ENCODE measurements around the gene C17orf107. TPM values are rescaled to one million over a fixed set of nuclear protein-coding genes. Genes with fewer than 3 reads are reported as not detected.

Gene C17orf107
- total RNA-seq, 1 experiment from 2014 or later = 2.4 TPM

DNA sequence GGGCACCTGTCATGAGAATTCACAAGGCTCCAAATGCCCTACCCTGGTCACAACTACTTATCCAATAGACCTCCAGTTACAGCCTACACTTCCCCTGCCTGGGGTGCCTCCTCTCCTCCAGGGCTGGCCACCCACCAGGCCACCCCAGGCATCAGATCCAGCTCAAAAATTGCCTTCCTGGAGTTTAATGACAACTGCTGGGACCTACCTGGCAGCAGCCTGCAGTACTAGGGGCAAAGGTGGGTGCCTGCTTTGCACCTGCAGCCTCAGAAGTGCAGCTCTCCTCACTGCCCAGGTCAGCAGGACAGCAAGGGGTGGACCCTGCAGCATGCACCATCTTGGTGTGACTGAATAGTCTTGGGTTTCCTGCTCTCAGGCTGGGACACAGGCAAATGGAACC lies 36.3 kb downstream of the C17orf107 start:
- intact Hi-C loops (cut with micrococcal nuclease; ENCODE audit: unreplicated experiment) (no loop called here), in situ Hi-C loops (cut with HindIII; ENCODE audit: low pct_unique_long_range_greater_than_20kb, low sequenced_read_pairs) (no loop called here)
- Histone ChIP-seq H3K27me3 (ENCODE audit: control insufficient read depth, insufficient read depth, low read length) (no peaks in the 10 kb centered on the region), H3K36me3 (ENCODE audit: control insufficient read depth, insufficient read depth, low read length) (peaks cover 5% of the 10 kb centered on the region; the same call in 1 of the 2 replicates), H3K4me1 (ENCODE audit: control insufficient read depth, insufficient read depth, low read length) (peaks cover 8% of the 10 kb centered on the region), H3K27ac (ENCODE audit: low read length) (no peak overlapping the region), H3K9me3 (ENCODE audit: control insufficient read depth, insufficient read depth, low read depth, low read length) (no peaks in the 10 kb centered on the region), H3K4me3 (ENCODE audit: low read depth in 2 of 2, low read length in 2 of 2) (no peak overlapping the region)
- no TSS peak for BruUV-seq (replicated peaks)
- TF ChIP-seq TCF7L2 (IDR thresholded peaks at IDR 0.05; ENCODE audit: low read depth, low read length) (no peak), SIN3A (IDR thresholded peaks at IDR 0.05; ENCODE audit: borderline replicate concordance, insufficient read depth, low read depth, low read length) (no peak)
- no peak for ATAC-seq
- DNase-seq (ENCODE audit: low read depth, low spot score) = no peak
- ChIA-PET CTCF (interaction anchor here (0.6 kb wide), 1 partner anchor 27 kb away, joined by 3 read pairs; no protein-coding TSS in a partner anchor), POLR2A (interaction anchor here (0.8 kb wide), 1 partner anchor 41 kb away, joined by 3 read pairs; no protein-coding TSS in a partner anchor)

DNA sequence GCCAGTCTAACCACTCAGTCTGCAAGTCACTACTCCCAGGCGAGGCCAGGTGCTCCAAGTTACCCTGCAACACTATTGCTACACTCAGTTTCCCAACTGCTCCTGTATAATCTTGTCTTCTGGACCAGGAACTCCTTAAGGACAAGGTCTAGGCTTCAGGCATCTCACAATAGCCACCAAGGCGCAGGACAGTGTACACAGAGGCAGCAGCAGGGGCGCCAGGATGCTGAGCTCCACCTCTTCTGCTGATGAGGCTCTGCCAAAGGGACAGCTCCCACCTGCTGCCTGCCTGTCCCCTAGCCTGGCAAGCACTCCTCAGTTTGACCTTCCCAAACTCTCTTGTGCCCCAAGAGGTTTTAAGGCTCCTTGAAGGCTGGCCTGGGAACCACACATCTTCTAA lies 37.1 kb downstream of the C17orf107 start:
- no peak for DNase-seq (ENCODE audit: low read depth, low spot score)
- Histone ChIP-seq H3K36me3 (ENCODE audit: control insufficient read depth, insufficient read depth, low read length) (peaks cover 11% of the 10 kb centered on the region), H3K4me1 (ENCODE audit: control insufficient read depth, insufficient read depth, low read length) (peaks cover 8% of the 10 kb centered on the region), H3K27ac (ENCODE audit: low read length) (no peak overlapping the region), H3K4me3 (ENCODE audit: low read depth in 2 of 2, low read length in 2 of 2) (no peak overlapping the region), H3K27me3 (ENCODE audit: control insufficient read depth, insufficient read depth, low read length) (no peaks in the 10 kb centered on the region), H3K9me3 (ENCODE audit: control insufficient read depth, insufficient read depth, low read depth, low read length) (no peaks in the 10 kb centered on the region)
- POLR2A ChIA-PET = interaction anchor here (0.8 kb wide), 1 partner anchor 42 kb away, joined by 3 read pairs; no protein-coding TSS in a partner anchor
- TF ChIP-seq POLR2AphosphoS5 (IDR thresholded peaks at IDR 0.05; ENCODE audit: low read depth, low read length) (no peak), SIN3A (IDR thresholded peaks at IDR 0.05; ENCODE audit: borderline replicate concordance, insufficient read depth, low read depth, low read length) (no peak), TCF7L2 (IDR thresholded peaks at IDR 0.05; ENCODE audit: low read depth, low read length) (no peak)
- TF ChIP-seq, protein P1, sequence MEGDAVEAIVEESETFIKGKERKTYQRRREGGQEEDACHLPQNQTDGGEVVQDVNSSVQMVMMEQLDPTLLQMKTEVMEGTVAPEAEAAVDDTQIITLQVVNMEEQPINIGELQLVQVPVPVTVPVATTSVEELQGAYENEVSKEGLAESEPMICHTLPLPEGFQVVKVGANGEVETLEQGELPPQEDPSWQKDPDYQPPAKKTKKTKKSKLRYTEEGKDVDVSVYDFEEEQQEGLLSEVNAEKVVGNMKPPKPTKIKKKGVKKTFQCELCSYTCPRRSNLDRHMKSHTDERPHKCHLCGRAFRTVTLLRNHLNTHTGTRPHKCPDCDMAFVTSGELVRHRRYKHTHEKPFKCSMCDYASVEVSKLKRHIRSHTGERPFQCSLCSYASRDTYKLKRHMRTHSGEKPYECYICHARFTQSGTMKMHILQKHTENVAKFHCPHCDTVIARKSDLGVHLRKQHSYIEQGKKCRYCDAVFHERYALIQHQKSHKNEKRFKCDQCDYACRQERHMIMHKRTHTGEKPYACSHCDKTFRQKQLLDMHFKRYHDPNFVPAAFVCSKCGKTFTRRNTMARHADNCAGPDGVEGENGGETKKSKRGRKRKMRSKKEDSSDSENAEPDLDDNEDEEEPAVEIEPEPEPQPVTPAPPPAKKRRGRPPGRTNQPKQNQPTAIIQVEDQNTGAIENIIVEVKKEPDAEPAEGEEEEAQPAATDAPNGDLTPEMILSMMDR (IDR thresholded peaks at IDR 0.05) = no peak
- TF ChIP-seq, protein P2, sequence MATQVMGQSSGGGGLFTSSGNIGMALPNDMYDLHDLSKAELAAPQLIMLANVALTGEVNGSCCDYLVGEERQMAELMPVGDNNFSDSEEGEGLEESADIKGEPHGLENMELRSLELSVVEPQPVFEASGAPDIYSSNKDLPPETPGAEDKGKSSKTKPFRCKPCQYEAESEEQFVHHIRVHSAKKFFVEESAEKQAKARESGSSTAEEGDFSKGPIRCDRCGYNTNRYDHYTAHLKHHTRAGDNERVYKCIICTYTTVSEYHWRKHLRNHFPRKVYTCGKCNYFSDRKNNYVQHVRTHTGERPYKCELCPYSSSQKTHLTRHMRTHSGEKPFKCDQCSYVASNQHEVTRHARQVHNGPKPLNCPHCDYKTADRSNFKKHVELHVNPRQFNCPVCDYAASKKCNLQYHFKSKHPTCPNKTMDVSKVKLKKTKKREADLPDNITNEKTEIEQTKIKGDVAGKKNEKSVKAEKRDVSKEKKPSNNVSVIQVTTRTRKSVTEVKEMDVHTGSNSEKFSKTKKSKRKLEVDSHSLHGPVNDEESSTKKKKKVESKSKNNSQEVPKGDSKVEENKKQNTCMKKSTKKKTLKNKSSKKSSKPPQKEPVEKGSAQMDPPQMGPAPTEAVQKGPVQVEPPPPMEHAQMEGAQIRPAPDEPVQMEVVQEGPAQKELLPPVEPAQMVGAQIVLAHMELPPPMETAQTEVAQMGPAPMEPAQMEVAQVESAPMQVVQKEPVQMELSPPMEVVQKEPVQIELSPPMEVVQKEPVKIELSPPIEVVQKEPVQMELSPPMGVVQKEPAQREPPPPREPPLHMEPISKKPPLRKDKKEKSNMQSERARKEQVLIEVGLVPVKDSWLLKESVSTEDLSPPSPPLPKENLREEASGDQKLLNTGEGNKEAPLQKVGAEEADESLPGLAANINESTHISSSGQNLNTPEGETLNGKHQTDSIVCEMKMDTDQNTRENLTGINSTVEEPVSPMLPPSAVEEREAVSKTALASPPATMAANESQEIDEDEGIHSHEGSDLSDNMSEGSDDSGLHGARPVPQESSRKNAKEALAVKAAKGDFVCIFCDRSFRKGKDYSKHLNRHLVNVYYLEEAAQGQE (IDR thresholded peaks at IDR 0.05; ENCODE audit: insufficient read depth in 1 of 2, low read depth in 2 of 2, low read length in 1 of 2) = no peak
- no TSS peak for BruUV-seq (replicated peaks)
- CTCF ChIA-PET = interaction anchor here (1.1 kb wide), 1 partner anchor 27 kb away, joined by 4 read pairs; no protein-coding TSS in a partner anchor
- intact Hi-C loops (cut with micrococcal nuclease; ENCODE audit: unreplicated experiment) = no loop called here
- in situ Hi-C loops (cut with HindIII; ENCODE audit: low pct_unique_long_range_greater_than_20kb, low sequenced_read_pairs) = no loop called here
- ATAC-seq = no peak

DNA sequence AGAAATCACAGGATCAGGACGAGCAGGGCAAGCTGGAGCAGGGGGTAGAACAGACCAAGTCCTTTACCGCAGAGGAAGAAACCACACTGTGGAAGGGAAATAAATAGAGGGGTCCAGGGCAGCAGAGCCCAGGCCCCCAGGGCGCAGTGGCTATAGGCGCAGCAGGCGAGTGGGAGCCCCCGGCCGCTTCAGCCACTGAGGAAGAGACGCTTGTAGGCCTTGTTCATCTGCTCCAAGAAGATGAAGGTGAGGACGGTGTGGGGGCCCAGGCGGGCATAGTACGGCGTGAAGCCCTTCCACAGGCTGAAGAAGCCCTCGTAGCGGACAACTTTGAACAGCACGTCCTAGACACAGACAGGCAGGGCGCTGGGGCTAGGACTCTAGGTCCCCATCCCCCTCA lies 38.2 kb downstream of the C17orf107 start:
- Histone ChIP-seq H3K9me3 (ENCODE audit: control insufficient read depth, insufficient read depth, low read depth, low read length) (no peaks in the 10 kb centered on the region), H3K27ac (ENCODE audit: low read length) (no peak overlapping the region), H3K27me3 (ENCODE audit: control insufficient read depth, insufficient read depth, low read length) (no peaks in the 10 kb centered on the region), H3K4me1 (ENCODE audit: control insufficient read depth, insufficient read depth, low read length) (peaks cover 9% of the 10 kb centered on the region), H3K4me3 (ENCODE audit: low read depth in 2 of 2, low read length in 2 of 2) (no peak overlapping the region), H3K36me3 (ENCODE audit: control insufficient read depth, insufficient read depth, low read length) (peaks cover 11% of the 10 kb centered on the region)
- POLR2A ChIA-PET = no interaction called here
- CTCF ChIA-PET = no interaction called here
- no peak for DNase-seq (ENCODE audit: low read depth, low spot score)
- TSS peak; percentile 31 for BruUV-seq (replicated peaks)
- TF ChIP-seq TCF7L2 (IDR thresholded peaks at IDR 0.05; ENCODE audit: low read depth, low read length) = no peak
- TF ChIP-seq, protein P1 (IDR thresholded peaks at IDR 0.05) = no peak
- TF ChIP-seq SIN3A (IDR thresholded peaks at IDR 0.05; ENCODE audit: borderline replicate concordance, insufficient read depth, low read depth, low read length) = no peak
- TF ChIP-seq, protein P2 (IDR thresholded peaks at IDR 0.05; ENCODE audit: insufficient read depth in 1 of 2, low read depth in 2 of 2, low read length in 1 of 2) = no peak
- TF ChIP-seq POLR2AphosphoS5 (IDR thresholded peaks at IDR 0.05; ENCODE audit: low read depth, low read length) = no peak
- no peak for ATAC-seq
- intact Hi-C loops (cut with micrococcal nuclease; ENCODE audit: unreplicated experiment) = no loop called here
- in situ Hi-C loops (cut with HindIII; ENCODE audit: low pct_unique_long_range_greater_than_20kb, low sequenced_read_pairs) = no loop called here
